Lower lobe of right lung (tissue), 2 donors: Measurements from ENCODE around the gene GAS2L1. TPM values are rescaled to one million over a fixed set of nuclear protein-coding genes. Genes with fewer than 3 reads are reported as not detected.
A peak's percentile ranks its signal among the peaks of the same experiment; 100 is the strongest.

ENCODE experiments used
- ATAC-seq, 2 donors: fragments of 200-7000 bp; cut with Tn5 transposase; one replicate each; pipeline ENCODE4 v1.9.1; 2020 to 2022; ENCODE audit warnings: mild to moderate bottlenecking in 2 of 2, moderate library complexity in 2 of 2
- DNase-seq: peaks from one replicate; pipeline ENCODE4 v3.0.0-alpha.2; 2020
- H3K27ac ChIP-seq: fragments of 200-600 bp; one replicate; pipeline ENCODE4 v1.8.0; 2022
- H3K27me3 ChIP-seq: fragments of 200-600 bp; one replicate; pipeline ENCODE4 v1.8.0; 2022; ENCODE audit warnings: low read depth
- H3K36me3 ChIP-seq: fragments of 200-600 bp; one replicate; pipeline ENCODE4 v1.8.0; 2022; ENCODE audit warnings: mild to moderate bottlenecking
- H3K4me1 ChIP-seq: fragments of 200-600 bp; one replicate; pipeline ENCODE4 v1.8.0; 2022
- H3K4me3 ChIP-seq: fragments of 200-600 bp; one replicate; pipeline ENCODE4 v1.8.0; 2022; ENCODE audit warnings: mild to moderate bottlenecking
- H3K9me3 ChIP-seq: fragments of 200-600 bp; one replicate; pipeline ENCODE4 v1.8.0; 2022
- CTCF ChIP-seq: fragments of 200-600 bp; IDR thresholded peaks from one replicate; pipeline ENCODE4 v1.8.0; 2022; ENCODE audit warnings: antibody characterized with exemption, mild to moderate bottlenecking
- intact Hi-C: fragments of 100-400 bp; cut with DNase I; formaldehyde crosslinking; loops from one replicate; pipeline ENCODE4 v1.11.0; 2022
- total RNA-seq: library from RNA; stranded (reverse); fragmentation: NEBNext Ultra II Directional; extraction: Animal tissue kit (Norgen Biotek cat#: 25700); gene quantifications from one replicate; pipeline ENCODE4 v1.2.1, GENCODE V29; 2021
- donor health status: DM: no; HTN: yes; CAD: no; lungs with severe emphysema.

GAS2L1 gene
- total RNA-seq, 1 donor from 2014 or later, result 29.9 TPM

DNA sequence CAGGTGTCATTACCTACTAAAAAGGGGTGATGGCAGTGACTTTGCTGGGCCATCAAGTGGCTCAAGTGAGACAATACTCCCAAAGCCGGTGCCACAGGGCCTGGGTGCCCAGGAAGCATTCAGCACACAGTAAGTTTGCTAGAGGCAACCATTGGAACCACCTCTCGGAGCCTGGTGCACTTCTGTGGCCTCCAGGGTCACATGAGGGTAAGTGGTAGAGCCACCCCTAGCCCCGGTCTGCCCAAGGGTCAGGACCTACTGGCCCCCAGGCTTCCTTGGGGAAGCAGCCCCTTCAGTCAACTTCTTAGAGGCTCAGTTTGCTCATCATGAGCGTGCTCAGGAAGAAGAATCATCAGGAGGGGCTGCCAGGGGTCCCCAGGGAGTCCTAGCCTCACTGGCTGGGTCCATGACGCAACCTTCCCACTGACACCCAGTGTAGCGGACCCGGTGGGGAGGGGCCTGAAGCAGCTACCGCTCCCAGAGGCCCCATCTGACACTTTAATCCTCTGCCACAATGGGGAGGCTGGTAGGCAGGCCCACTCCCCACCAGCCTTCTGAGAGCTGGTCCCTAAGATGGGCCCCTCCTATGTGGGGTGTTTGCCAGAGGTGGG, 26.5 kb downstream of the GAS2L1 start:
- no peak for DNase-seq
- Histone ChIP-seq H3K9me3 (no peaks in the 10 kb centered on the region), H3K36me3 (peaks cover 100% of the 10 kb centered on the region), H3K27me3 (no peaks in the 10 kb centered on the region), H3K4me3 (no peak overlapping the region), H3K4me1 (no peaks in the 10 kb centered on the region), H3K27ac (no peak overlapping the region)
- no peak for ATAC-seq
- intact Hi-C loops, result no loop called here
- TF ChIP-seq CTCF, result no peak

DNA sequence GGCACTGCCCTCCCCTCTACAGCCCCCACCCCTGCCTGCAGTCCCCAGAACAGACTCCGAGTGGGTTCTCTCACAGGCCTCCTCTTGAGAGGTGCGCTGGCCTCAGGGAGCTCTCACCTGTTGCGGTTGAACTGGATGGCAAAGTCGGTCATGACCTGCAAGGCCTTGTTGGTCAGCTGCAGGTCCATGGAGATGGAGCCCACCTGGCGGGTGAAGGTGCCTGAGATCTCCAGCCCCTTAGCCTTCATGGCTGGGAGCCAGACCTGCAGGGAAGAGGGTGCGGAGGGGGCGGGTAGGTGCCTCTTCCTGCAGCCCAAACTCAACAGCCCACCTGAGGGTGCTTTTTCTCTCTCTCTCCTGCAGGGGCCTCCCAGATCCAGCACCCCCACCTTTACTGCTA, 27.7 kb downstream of the GAS2L1 start:
- no peak for TF ChIP-seq CTCF
- peaks cover 100% of the 10 kb centered on the region for H3K36me3 ChIP-seq
- no peaks in the 10 kb centered on the region for H3K27me3 ChIP-seq
- intact Hi-C loops, result no loop called here
- H3K4me1 ChIP-seq, result no peaks in the 10 kb centered on the region
- no peaks in the 10 kb centered on the region for H3K9me3 ChIP-seq
- no peak overlapping the region for H3K4me3 ChIP-seq
- DNase-seq, result no peak
- no peak overlapping the region for H3K27ac ChIP-seq
- ATAC-seq, result no peak

- H3K27me3 ChIP-seq, result no peaks in the 10 kb centered on the region
- H3K4me1 ChIP-seq, result no peaks in the 10 kb centered on the region
- TF ChIP-seq CTCF, result no peak
- H3K4me3 ChIP-seq, result no peak overlapping the region
- H3K27ac ChIP-seq, result no peak overlapping the region
- DNase-seq (no peak), ATAC-seq (no peak)
- H3K36me3 ChIP-seq, result peaks cover 100% of the 10 kb centered on the region
- intact Hi-C loops, result no loop called here
- no peaks in the 10 kb centered on the region for H3K9me3 ChIP-seq
Observed at GRCh38 chr22:29334696-29335344, 28.4 kb downstream of the GAS2L1 start.

- no peak overlapping the region for H3K27ac ChIP-seq
- H3K4me1 ChIP-seq, result no peaks in the 10 kb centered on the region
- ATAC-seq (no peak), DNase-seq (no peak)
- intact Hi-C loops, result no loop called here
- TF ChIP-seq CTCF, result no peak
- H3K4me3 ChIP-seq, result no peak overlapping the region
- H3K36me3 ChIP-seq, result peaks cover 100% of the 10 kb centered on the region
- no peaks in the 10 kb centered on the region for H3K9me3 ChIP-seq
- H3K27me3 ChIP-seq, result no peaks in the 10 kb centered on the region
Observed at GRCh38 chr22:29335656-29336055, 29.2 kb downstream of the GAS2L1 start.

DNA sequence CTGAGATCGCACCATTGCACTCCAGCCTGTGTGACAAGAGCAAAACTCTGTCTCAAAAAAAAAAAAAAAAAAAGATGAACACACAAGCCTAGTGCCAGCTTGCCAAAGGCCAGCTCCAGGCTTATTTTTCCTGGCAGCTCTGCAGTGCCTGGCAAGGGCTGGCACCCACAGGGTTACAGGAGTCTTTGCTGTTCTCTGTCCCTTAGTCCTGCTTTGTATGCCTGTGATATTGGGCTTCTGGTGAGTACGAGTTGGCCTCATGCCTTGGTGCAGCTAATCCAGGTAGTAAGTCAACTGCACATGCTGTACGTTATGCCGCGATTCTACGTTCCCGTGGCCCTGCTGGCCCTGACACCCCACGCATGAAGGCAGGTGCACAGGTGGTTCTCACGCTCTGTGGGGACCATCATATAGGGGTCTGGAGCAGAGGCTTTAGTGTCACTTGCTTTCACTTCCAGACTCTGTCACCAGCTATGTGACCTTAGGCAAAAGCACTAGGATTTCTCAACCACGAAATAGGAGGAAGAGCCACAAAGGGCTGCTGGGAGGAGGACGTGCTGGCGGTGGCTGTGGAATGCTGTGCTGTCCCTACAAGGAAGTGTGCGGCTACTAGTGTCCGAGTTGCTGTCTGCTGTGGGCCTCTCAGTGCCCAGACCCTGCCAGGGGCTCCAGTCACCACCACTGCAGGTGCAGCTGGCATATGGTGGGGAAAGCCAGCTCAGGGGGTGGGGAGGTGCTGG, 30.5 kb downstream of the GAS2L1 start:
- H3K4me3 ChIP-seq, result no peak overlapping the region
- no peak for TF ChIP-seq CTCF
- no peaks in the 10 kb centered on the region for H3K9me3 ChIP-seq
- H3K27me3 ChIP-seq, result no peaks in the 10 kb centered on the region
- H3K4me1 ChIP-seq, result no peaks in the 10 kb centered on the region
- H3K36me3 ChIP-seq, result peaks cover 100% of the 10 kb centered on the region
- intact Hi-C loops, result no loop called here
- ATAC-seq (peak; percentile 29 to 38), DNase-seq (no peak)
- no peak overlapping the region for H3K27ac ChIP-seq
